Activated CD4-positive, alpha-beta T cell treated with anti-CD3 and anti-CD28 coated beads, Interleukin-2, amount 50 U/mL, for 48 hours (primary cell): ENCODE measurements around the gene GPRC5B.

Source experiments
- DNase-seq, 2 experiments: peaks; one replicate each; pipeline ENCODE4 v3.0.0-alpha.2; 2020

Gene GPRC5B

GRCh38 chr16:19868421-19868820, 16.2 kb downstream of the GPRC5B start:
- DNase-seq = no peak

GRCh38 chr16:19864566-19864965, 20.1 kb downstream of the GPRC5B start:
- DNase-seq = no peak

GRCh38 chr16:19863990-19864389, 20.7 kb downstream of the GPRC5B start:
- DNase-seq = no peak

GRCh38 chr16:19861811-19862327, 22.8 kb downstream of the GPRC5B start:
- DNase-seq = no peak

GRCh38 chr16:19861133-19861532, 23.5 kb downstream of the GPRC5B start:
- DNase-seq = no peak

GRCh38 chr16:19860166-19861041, 24.2 kb downstream of the GPRC5B start:
- no peak for DNase-seq

- DNase-seq = no peak
Observed at GRCh38 chr16:19859603-19860002, 25.0 kb downstream of the GPRC5B start.

GRCh38 chr16:19859166-19859565, 25.5 kb downstream of the GPRC5B start:
- DNase-seq = no peak

GRCh38 chr16:19858340-19859018, 26.2 kb downstream of the GPRC5B start:
- no peak for DNase-seq

GRCh38 chr16:19857593-19858339, 26.9 kb downstream of the GPRC5B start:
- DNase-seq = no peak

- no peak for DNase-seq
Observed at GRCh38 chr16:19856120-19856519, 28.5 kb downstream of the GPRC5B start.

- DNase-seq = no peak
Observed at GRCh38 chr16:19854543-19854876, 30.1 kb downstream of the GPRC5B start.

GRCh38 chr16:19853742-19854542, 30.7 kb downstream of the GPRC5B start:
- no peak for DNase-seq

- DNase-seq = no peak
Observed at GRCh38 chr16:19853132-19853741, 31.4 kb downstream of the GPRC5B start.

- no peak for DNase-seq
Observed at GRCh38 chr16:19851476-19851875, 33.2 kb downstream of the GPRC5B start.

- no peak for DNase-seq
Observed at GRCh38 chr16:19850131-19850817, 34.4 kb downstream of the GPRC5B start.

- DNase-seq = no peak
Observed at GRCh38 chr16:19848756-19849155, 35.9 kb downstream of the GPRC5B start.

GRCh38 chr16:19846436-19846835, 38.2 kb downstream of the GPRC5B start:
- DNase-seq = no peak

GRCh38 chr16:19844945-19845641, 39.6 kb downstream of the GPRC5B start:
- DNase-seq = no peak

- DNase-seq = no peak
Observed at GRCh38 chr16:19843371-19843770, 41.3 kb downstream of the GPRC5B start.
